Fibroblast of peridontal ligament (primary cell): Measurements from ENCODE around the gene PPRC1.

ENCODE experiments used
- DNase-seq: peaks from one replicate; pipeline ENCODE4 v3.0.0-alpha.2; 2010; ENCODE audit errors: extremely low read depth

Gene PPRC1, protein sequence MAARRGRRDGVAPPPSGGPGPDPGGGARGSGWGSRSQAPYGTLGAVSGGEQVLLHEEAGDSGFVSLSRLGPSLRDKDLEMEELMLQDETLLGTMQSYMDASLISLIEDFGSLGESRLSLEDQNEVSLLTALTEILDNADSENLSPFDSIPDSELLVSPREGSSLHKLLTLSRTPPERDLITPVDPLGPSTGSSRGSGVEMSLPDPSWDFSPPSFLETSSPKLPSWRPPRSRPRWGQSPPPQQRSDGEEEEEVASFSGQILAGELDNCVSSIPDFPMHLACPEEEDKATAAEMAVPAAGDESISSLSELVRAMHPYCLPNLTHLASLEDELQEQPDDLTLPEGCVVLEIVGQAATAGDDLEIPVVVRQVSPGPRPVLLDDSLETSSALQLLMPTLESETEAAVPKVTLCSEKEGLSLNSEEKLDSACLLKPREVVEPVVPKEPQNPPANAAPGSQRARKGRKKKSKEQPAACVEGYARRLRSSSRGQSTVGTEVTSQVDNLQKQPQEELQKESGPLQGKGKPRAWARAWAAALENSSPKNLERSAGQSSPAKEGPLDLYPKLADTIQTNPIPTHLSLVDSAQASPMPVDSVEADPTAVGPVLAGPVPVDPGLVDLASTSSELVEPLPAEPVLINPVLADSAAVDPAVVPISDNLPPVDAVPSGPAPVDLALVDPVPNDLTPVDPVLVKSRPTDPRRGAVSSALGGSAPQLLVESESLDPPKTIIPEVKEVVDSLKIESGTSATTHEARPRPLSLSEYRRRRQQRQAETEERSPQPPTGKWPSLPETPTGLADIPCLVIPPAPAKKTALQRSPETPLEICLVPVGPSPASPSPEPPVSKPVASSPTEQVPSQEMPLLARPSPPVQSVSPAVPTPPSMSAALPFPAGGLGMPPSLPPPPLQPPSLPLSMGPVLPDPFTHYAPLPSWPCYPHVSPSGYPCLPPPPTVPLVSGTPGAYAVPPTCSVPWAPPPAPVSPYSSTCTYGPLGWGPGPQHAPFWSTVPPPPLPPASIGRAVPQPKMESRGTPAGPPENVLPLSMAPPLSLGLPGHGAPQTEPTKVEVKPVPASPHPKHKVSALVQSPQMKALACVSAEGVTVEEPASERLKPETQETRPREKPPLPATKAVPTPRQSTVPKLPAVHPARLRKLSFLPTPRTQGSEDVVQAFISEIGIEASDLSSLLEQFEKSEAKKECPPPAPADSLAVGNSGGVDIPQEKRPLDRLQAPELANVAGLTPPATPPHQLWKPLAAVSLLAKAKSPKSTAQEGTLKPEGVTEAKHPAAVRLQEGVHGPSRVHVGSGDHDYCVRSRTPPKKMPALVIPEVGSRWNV (N-terminal part only)

DNA sequence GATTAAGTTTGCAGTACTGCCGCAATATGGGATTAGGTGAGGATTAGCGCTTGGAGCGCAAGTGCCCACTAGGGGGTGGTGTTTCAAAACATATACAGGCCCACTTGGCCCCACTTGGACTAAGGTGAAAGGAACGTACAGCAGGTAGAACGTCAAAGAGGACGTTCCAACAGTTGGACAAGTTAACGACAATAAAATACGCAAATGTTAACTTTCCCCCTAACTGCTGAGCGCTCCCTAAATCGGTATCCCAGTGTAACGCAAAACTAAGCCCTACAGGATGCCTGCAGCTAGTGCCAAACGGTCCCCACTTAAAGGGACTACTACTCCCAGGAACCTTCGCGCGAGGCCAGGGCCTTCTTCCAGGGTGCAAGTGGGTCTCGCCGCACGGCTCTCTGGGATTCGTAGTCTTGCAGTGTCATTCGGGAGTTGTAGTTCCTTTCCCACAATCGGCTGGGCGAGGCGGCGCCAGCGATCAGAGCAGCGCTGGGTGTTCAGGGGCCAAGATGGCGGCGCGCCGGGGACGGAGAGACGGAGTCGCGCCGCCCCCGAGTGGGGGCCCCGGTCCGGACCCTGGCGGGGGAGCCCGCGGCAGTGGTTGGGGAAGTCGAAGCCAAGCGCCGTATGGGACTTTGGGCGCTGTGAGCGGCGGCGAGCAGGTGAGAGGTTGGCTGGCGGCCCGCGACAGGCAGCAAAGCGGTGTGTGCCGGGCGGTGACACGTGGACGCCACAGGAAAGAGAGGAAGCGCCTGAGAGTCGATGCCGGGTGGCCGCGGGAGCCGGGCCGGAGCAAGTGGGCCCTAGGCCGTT lies at the start of gene PPRC1:
Gene PPRC1 (plus strand): TSS at position 478 of the 810 bp plus-strand sequence. CDS start 29 bp downstream, at position 507.
- DNase-seq: peak; percentile 99

DNA sequence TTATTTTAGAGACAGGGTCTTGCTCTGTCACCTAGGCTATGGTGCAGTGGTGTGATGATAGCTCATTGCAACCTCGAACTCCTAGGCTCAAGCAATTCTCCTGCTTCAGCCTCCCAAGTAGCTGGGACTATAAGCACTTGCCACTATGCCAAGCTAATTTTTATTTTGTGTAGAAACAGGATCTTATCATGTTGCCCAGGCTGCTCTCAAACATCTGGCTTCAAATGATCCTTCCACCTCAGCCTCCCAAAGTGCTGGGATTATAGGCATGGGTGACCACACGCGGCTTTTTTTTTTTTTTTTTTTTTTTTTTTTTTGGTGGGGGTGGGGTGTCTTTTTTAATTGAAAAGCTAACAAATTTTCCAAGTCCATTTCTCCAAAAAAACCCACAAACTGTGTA lies 49.3 kb upstream of the PPRC1 start:
- no peak for DNase-seq

DNA sequence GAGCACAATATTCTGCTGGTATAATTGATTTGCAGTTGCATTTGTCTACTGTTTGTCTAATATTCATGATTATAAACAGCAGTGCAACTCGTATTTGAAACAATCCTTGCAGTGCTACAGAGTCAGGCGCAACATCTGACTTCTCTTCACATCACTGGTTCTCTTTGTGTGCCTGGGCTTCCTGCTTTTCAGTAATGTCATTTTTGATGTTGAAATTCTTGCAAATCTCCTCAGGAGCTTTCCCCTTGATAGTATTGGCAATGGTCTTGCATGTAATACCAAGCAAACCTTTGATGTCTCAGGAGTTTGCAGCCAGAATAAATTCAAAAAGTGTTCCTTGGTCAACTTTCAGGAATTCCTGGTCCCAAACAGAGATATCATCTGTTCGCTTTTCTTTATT lies 47.5 kb upstream of the PPRC1 start:
- DNase-seq: no peak

DNA sequence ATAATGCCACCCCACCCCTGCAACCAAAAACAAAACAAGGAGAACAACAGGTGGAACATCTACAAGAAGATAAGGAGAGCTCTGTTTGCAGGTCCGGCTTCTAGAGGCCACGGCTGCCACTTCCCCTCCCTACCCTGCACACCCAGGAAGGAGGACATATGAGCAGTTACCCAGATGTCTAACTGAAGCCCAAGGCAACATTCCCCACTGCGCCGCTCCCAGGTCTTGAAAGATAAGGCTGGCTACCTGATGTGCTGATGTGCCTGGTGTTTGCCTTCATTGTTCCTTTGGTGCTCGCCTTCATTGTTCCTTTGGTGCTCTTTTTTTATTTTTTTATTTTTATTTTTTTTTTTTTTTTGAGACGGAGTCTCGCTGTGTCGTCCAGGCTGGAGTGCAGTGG lies 46.6 kb upstream of the PPRC1 start:
- DNase-seq: no peak

DNA sequence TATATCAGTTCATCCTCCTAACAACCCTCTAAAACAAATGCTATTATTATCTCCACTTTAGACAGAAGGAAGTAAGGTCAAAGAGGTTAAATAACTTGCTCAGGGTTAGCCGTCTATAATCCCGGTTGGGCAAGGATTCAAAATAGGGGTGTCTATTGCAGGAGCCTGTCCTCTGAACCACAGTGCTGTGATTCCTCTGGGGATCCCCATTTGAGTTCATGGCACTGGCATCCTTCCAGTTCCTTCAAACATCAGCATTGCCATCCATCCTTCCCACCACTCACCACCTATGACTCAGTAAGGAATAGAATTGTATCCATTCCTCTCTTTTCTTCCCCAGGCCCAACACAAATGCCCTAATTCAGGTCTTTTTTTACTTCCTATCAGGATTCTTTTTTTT lies 42.1 kb upstream of the PPRC1 start:
- no peak for DNase-seq

DNA sequence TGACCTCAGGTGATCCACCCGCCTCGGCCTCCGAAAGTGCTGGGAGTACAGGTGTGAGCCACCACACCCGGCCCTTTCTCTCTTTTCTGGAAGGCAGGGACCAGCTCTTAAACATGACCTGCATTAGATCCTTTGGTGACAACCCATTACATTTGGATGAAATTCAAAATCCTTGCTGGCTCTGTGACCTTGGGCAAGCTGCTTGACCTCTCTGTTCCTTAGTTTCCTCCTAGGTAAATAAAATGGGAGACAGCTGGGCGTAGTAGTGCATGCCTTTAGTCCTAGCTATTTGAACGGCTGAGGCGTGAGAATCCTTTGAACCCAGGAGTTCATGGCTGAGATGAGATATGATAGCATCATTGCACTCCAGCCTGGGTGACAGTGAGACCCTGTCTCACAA lies 36.4 kb upstream of the PPRC1 start:
- no peak for DNase-seq

DNA sequence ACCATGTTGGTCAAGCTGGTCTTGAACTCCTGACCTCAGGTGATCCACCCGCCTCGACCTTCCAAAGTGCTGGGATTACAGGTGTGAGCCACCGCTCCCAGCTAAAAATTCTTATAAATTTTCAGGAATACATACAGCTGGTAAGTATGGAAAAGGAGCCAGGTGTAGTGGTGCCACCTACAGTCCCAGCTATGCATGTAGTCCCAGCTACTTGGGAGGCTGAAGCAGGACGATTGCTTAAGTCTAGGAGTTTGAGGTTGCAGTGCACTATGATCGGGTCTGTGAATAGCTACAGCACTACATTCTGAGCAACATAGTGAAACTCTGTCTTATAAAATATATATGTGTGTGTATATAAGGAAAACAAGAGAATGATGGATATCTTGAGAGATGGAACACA lies 31.7 kb upstream of the PPRC1 start:
- no peak for DNase-seq

DNA sequence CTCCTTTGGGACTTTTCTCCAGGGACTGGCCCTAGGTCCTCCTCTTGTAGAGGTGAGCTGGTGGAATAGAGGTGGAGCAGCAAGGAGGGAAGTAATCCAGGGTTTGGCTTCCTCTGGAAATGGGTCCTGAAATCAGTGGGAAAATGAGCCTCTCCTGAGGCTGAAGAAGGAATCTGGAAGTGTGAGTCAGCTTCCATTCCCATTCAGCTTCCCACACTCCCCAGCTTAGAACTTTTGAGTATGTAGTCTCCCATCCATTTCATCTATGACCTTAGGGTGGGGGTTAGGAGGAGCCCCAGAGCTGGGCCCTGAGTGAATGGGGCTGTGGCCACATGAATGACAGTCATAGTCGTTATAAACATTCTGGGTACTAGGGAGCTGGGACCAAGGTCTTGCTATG lies 30.4 kb upstream of the PPRC1 start:
- no peak for DNase-seq

DNA sequence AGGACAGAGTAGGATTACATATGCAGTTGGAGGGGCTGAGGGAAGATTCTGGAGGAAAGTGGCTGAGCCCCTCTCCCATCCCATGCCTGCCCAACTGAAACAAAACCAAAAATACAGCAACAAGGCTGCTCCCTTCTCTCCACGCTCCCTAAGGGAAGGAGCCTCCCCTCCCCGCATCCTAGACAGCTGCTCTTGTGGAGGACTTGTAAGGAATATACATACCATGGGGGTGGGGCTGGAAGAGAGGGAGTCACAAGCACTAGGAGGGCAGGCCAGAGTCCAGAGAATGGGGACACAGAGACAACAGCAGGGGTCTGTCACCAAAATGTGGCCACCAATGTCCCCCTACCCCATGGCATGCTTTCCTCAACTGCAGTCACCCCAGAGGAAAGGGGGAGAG lies 25.8 kb upstream of the PPRC1 start:
- no peak for DNase-seq

DNA sequence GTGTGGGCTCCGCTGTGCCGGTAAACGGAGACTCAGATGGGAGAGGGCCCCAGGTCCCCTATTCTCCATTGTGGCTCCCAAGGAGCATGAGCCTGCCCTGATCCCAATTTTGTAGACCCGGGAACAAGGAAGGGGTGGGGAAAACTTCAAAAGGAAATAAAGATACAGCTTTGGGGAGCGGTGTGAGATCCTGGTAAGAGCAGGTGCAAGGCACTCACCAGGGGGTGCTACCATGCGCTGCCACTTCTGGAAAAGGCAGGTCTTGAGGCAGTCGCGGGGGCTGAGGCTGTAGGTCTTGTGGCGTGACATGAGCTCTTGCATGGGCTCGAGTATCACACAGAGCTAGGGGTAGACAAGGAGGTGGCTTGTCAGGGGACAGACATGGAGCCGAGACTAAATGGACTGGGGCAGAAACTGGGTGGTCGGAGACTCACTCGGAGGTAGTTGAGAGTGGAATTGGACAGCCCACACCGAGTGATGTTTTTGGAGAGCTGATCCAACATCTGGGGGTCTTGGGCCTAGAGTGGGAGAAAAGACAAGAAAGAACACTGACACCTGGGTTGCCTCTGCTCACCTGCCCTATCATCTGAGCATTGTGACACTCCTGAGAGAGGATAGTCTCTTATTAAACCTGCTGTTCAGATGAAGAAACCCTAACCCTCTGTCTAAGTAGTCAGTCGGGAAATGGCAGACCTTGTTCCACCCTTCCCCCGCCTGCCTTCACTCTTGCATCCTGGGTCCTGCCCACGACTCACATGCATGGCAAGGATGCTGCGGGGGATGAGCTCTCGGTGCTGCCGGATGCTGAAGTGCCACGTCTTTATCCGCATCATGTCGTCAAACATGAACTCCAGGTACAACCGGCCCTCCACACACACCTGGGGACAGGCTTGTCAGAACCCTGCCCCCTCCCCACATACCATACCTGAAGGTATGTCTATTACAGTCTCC lies 23.4 kb upstream of the PPRC1 start:
- no peak for DNase-seq

DNA sequence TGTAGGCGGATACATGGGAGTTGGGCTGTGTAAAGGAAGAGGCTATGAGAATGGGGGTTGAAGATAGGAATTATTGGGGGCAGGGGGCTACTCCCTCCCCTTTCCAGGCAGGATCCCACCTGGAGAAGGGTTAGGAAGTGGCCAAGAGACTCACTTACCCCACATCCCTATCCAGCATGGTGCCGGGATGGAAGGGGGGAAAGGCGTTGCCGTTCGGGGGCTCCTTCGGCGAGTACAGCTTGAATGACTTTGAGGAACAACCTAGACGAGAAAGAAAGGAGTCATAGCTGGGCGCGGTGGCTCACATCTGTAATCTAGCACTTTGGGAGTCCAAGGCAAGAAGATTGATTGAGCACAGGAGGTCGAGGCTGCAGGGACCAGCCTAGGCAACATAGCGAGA lies 21.6 kb upstream of the PPRC1 start:
- no peak for DNase-seq

DNA sequence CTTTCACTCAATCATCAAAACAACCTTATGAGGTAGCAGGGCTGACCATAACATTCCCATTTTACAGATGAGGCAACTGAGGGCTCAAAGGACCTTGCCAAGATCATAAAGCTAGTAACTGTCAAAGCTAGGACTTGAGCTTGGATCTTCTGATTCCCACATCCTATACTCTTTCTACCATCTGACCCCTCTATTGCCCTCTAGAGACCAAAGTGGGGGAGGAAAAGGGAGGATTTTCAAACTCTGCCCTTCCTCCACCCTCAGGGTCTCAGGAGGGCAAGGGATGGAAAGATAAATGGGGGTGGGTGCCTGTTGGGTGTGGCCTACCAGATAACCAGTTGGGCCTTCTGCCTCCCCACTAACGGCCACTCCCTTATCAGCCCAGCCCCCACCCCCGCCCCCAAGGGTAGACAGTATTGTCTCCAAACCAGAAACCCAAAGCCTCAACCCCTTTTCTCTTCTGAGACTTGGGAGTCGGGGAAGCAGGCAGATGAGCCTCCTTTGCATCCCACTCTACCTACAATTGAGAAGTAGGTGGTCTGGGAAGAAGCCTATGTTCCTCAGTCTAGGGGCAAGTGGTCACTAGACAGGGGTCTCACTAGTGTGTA lies 20.5 kb upstream of the PPRC1 start:
- DNase-seq: no peak

DNA sequence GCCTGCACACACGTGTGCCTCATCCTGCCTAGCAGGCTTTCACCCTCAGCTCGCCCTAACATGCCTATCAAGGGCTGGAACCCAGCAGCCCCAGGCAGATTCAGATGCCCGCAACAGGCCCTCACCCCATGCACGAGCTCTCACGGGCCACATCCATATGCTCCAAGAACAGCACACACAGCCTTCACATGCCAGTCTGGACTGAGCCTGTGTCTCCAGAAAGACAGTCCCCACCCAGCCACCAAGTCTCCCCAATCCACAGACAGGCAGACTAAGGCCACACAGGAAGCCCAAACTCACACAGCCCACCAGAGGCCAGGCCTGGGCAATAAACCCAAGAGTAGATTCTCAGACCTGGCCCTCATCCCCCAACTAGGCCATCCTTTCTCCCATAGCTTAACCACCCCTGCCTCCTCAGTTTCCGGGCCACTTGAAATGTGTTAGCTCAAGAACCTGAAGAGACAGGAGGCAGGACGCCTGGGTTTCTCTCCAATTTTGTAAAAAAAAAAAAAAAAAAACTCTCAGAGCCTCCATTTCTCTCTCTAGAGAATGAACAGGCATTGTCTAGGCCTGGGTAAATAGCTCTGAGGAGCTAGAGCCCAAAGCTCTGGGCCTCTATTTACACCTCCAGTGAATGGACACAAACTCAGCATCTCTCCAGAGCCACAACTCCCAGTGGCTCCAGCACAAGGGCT lies 19.4 kb upstream of the PPRC1 start:
- DNase-seq: no peak

DNA sequence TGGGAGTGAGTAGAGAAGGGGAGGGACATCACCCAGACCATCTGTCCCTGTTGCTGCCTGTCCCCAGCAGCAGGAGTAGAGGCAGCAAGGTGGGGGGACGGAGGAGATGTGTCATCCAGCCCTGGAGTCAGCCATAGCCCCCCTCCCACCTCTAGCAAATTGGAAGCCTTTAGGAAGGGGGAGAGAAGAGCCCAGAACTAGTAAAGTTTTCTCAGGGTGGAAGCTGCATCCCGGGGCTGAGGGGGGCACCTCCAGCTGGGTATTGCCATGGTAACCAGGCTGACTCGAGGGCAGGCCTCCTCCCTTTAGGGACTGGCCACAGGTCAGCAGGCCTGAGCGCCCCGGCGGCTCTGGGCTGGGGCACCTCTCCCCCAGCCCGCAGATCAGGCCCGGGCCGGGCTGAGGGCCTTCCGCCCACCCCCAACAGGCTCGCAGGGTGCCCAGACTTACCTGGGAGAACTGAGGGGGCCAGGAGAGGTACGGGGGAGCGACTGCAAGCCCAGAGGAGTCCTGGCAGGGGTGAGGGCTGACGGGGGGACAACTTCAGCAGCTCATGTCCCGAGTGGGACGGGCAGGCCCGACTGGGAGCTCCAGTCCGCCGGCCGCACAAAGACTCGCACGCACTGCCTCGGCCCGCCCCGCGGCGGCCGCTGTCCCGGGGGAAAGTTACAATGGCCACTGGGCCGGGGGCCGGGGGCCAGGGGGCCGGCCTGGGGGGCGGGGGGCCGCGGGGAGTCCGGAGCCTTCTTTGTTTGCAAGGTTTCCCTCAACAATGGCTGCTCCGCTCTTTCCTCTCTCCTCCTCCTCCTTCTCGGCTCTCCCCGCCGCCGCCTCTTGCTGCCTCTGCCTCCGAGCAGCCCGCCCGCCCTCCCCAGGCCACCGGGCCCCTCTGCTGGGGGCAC lies 18.6 kb upstream of the PPRC1 start:
- DNase-seq: no peak

DNA sequence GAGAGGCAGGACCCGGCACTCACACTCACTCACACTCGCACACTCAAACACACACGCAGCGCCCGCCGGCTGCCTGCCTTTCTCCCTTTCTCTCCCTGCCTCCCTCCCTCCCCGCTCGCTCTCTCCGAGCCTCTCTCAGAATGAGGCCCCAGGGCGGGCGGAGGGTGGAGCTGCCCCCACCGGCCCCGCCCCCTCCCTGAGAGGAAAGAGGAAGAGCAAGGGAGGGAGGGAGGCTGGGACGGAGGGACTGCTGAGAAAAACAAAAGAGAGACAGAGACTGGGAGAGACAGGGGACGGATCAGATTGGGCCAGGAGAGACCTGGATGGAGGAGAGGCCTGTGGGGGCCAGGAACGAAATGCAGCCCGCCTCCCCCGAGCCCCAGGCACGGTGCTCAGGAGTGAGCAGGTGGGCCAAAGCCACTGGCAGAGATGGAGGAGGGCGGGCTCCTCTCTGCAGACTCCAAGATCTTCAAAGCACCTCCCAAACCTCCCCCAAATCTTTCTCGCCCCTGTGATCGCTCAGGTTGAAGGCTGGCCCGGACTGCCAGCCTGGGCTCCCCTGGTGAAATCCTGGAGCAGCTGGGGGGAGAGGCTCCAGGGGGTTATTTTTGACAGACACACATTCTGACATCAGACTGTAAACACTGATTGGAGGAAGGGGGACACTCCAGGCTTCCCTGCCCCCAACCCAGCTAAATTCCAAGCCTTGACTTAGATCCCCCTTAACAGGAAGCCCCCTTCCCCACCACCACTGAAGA lies 17.8 kb upstream of the PPRC1 start:
- DNase-seq: peak; percentile 60

DNA sequence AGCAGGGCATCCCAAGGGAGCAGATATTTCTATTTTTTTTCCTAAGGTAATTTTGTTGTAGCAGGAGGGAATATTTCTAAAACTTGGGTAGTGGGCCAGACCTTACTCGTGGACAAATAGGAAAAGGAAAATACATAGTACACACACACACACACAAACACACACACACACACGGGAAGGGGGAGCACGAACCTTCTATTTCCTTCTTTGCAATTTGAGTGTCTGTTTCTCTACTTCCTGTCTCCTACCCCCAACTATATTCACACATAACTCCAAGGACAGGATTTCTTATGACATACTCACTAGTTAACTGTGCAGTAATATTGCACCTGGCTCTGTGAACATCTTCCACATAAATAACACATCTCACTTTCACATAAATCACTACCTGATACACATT lies 17.1 kb upstream of the PPRC1 start:
- DNase-seq: no peak

DNA sequence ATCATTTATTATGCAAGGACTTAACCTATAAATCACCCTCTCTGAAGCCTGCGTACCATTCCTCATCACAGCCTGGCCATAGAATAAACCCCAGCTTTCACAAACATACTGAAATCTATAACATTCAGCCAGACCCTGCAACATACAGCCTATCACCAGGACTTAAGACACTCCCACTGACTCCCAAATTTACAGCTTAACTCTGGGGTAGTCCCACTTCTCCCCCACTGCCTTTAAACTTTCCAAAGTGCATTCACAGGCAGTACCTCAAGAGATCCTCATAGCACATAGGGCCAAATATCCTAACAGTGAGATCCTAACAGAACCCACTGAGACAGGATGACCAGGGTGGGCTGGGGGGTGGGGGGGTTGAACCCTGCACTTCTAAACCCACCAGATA lies 16.2 kb upstream of the PPRC1 start:
- DNase-seq: no peak
